Right lobe of liver (tissue), 6 donors: ENCODE results near the gene PCDHB4. TPM values are rescaled to one million over a fixed set of nuclear protein-coding genes. Genes with fewer than 3 reads are reported as not detected.
"Not testable (repeated sequence)": the region's sequence is repeated elsewhere in the genome, so short reads cannot be mapped to it uniquely, and the experiment has no call there.

ENCODE experiments used
- ATAC-seq, 4 donors: fragments of 200-7000 bp; cut with Tn5 transposase; one replicate each; pipeline ENCODE4 v1.9.1; 2020; ENCODE audit warnings: mild to moderate bottlenecking in 4 of 4, moderate library complexity in 4 of 4
- DNase-seq, 3 donors: peaks; one replicate each; pipeline ENCODE4 v3.0.0-alpha.2; 2020
- H3K27ac ChIP-seq, 3 donors: fragments of 200-600 bp; one replicate each; pipeline ENCODE4 v1.8.0; 2022
- H3K27me3 ChIP-seq, 2 donors: fragments of 200-600 bp; one replicate each; pipeline ENCODE4 v1.8.0; 2022
- H3K36me3 ChIP-seq, 4 donors: fragments of 200-600 bp; sonication (generic) in 1 of 4; one replicate each; pipeline versions ENCODE4 v1.5.1 to v1.8.0; 2017 to 2022; ENCODE audit warnings: control low read depth in 1 of 4
- H3K4me1 ChIP-seq, 4 donors: fragments of 200-600 bp; sonication (generic) in 1 of 4; one replicate each; pipeline versions ENCODE4 v1.5.1 to v1.8.0; 2017 to 2022; ENCODE audit warnings: control low read depth in 1 of 4
- H3K4me3 ChIP-seq, 3 donors: fragments of 200-600 bp; one replicate each; pipeline ENCODE4 v1.8.0; 2022
- H3K9me3 ChIP-seq, 4 donors: fragments of 200-600 bp; sonication (generic) in 1 of 4; one replicate each; pipeline versions ENCODE4 v1.5.1 to v1.8.0; 2017 to 2022; ENCODE audit warnings: control low read depth in 1 of 4
- CTCF ChIP-seq, 4 donors: fragments of 200-600 bp in 3 of 4; fragments of 450-650 bp in 1 of 4; IDR thresholded peaks; one replicate each; pipeline versions ENCODE4 v1.5.1 to v1.8.0; 2016 to 2022; ENCODE audit warnings: antibody characterized with exemption in 4 of 4, mild to moderate bottlenecking in 2 of 4
- POLR2A ChIP-seq: fragments of 450-650 bp; IDR thresholded peaks from one replicate; pipeline ENCODE4 v1.6.1; 2017; ENCODE audit warnings: antibody characterized with exemption, mild to moderate bottlenecking
- WGBS: methylation state at CpG from one replicate; pipeline ENCODE4 v1.1.6; 2018; ENCODE audit warnings: low coverage, low lambda C conversion rate; ENCODE audit not compliant: insufficient coverage; ENCODE audit errors: missing lambda C conversion rate; 5-methylcytosine and 5-hydroxymethylcytosine counted together
- intact Hi-C, 2 donors: fragments of 100-400 bp; cut with DNase I; formaldehyde crosslinking; loops; one replicate each; pipeline versions ENCODE4 v1.11.2 to v1.14.1; 2022
- total RNA-seq, 6 experiments: library from RNA; depleted of rRNA in 2 of 6; stranded (reverse); fragments of >200 nt in 2 of 6; fragmentation: NEBNext Ultra II Directional in 3 of 6; extraction: Animal tissue kit (Norgen Biotek cat#: 25700) in 3 of 6; gene quantifications; one replicate each; pipeline versions ENCODE4 v1.1.0 to v1.2.4, GENCODE V29; 2016 to 2023
- donor health status: DM: no; HTN: yes; CAD: no.
- donor health status: DM: no; HTN: no; CAD: no.
- donor health status: DM: no; HTN: no; CAD: no.
- donor health status: DM: no; HTN: yes; CAD: no.
- donor health status: DM: no; HTN: yes; CAD: no.

The PCDHB4 gene
- total RNA-seq, 6 experiments from 2014 or later: 0.10 to 0.35 (median 0.20) TPM

GRCh38 chr5:141094481-141095262 lies 26.9 kb upstream of the PCDHB4 start, which contains the start of gene PCDHB2:
PCDHB2 (plus strand) TSS chr5:141094615; CDS start chr5:141094791, 176 bp downstream.
- TF ChIP-seq CTCF (IDR thresholded peaks at IDR 0.05) (no peak), POLR2A (no peak)
- DNase-seq (no peak), ATAC-seq (peak in 1 of 4 donors; percentile 29)
- no peaks in the 10 kb centered on the region for H3K36me3 ChIP-seq
- H3K27ac ChIP-seq: no peak within 1 kb of the TSS
- peaks cover 0 to 10% of the 10 kb centered on the region in 2 donors for H3K27me3 ChIP-seq
- no peaks in the 10 kb centered on the region for H3K9me3 ChIP-seq
- no peak within 1 kb of the TSS for H3K4me3 ChIP-seq
- no peaks in the 10 kb centered on the region for H3K4me1 ChIP-seq
- intact Hi-C loops: no loop called here
- WGBS: 10% methylated on average over 29 of the region's 29 CpGs

GRCh38 chr5:141095263-141095641 lies 26.4 kb upstream of the PCDHB4 start:
- WGBS: 16% methylated on average over 3 of the region's 12 CpGs
- no peak for TF ChIP-seq POLR2A
- no peak for TF ChIP-seq CTCF (IDR thresholded peaks at IDR 0.05)
- Histone ChIP-seq H3K27ac (no peak overlapping the region), H3K4me1 (no peaks in the 10 kb centered on the region), H3K36me3 (no peaks in the 10 kb centered on the region), H3K27me3 (peaks cover 0 to 10% of the 10 kb centered on the region in 2 donors), H3K4me3 (no peak overlapping the region), H3K9me3 (peaks cover 0 to under 1% (median 0%) of the 10 kb centered on the region in 4 donors)
- no peak for DNase-seq
- ATAC-seq: no peak
- intact Hi-C loops: no loop called here

- H3K4me3 ChIP-seq, intact Hi-C loops, DNase-seq, H3K27ac ChIP-seq, H3K9me3 ChIP-seq, H3K4me1 ChIP-seq, H3K36me3 ChIP-seq, ATAC-seq: not testable (repeated sequence)
- 48% methylated on average over 7 of the region's 46 CpGs for WGBS
- peaks cover 0 to 14% of the 10 kb centered on the region in 2 donors for H3K27me3 ChIP-seq
These were observed 25.4 kb upstream of the PCDHB4 start for GRCh38 chr5:141096181-141096580.

- DNase-seq, H3K4me1 ChIP-seq, H3K27ac ChIP-seq, H3K9me3 ChIP-seq, H3K36me3 ChIP-seq, ATAC-seq, H3K4me3 ChIP-seq, intact Hi-C loops: not testable (repeated sequence)
- WGBS: 7% methylated on average over 3 of the region's 38 CpGs
- H3K27me3 ChIP-seq: peaks cover 0 to 15% of the 10 kb centered on the region in 2 donors
These were observed 25.0 kb upstream of the PCDHB4 start for GRCh38 chr5:141096586-141096985.

- no peaks in the 10 kb centered on the region for H3K36me3 ChIP-seq
- no peak for DNase-seq
- H3K4me1 ChIP-seq: no peaks in the 10 kb centered on the region
- no peak for ATAC-seq
- WGBS: 10% methylated on average over 19 of the region's 19 CpGs
- intact Hi-C loops: no loop called here
- peaks cover 0 to 5% of the 10 kb centered on the region in 2 donors for H3K27me3 ChIP-seq
- H3K27ac ChIP-seq: no peak within 1 kb of the TSS
- TF ChIP-seq CTCF (IDR thresholded peaks at IDR 0.05): peak in 3 of 4 donors; percentile 9 to 22 (median 12)
- no peak for TF ChIP-seq POLR2A
- no peak within 1 kb of the TSS for H3K4me3 ChIP-seq
- peaks cover 0 to 3% (median 0%) of the 10 kb centered on the region in 4 donors for H3K9me3 ChIP-seq
These were observed 21.3 kb upstream of the PCDHB4 start, which contains the start of gene PCDHB3 for GRCh38 chr5:141100243-141100805. PCDHB3 (plus strand) TSS chr5:141100473; CDS start chr5:141100650, 177 bp downstream.
